HG03354 (cell line): ENCODE measurements around the gene REXO4.

ENCODE experiments used
- ATAC-seq: cut with Tn5 transposase; IDR thresholded peaks from one replicate; pipeline ENCODE4 v1.9.1; 2021; ENCODE audit warnings: mild to moderate bottlenecking; ENCODE audit not compliant: unreplicated experiment, poor library complexity, severe bottlenecking

The REXO4 gene

GRCh38 chr9:133417541-133418461, at the start of gene REXO4:
Gene REXO4, minus strand, starts transcription at chr9:133418010. Its CDS starts 166 bp downstream, at chr9:133417844.
- ATAC-seq: peak; percentile 76

GRCh38 chr9:133467101-133467500, 49.3 kb upstream of the REXO4 start:
- ATAC-seq: no peak

GRCh38 chr9:133465984-133466383, 48.2 kb upstream of the REXO4 start:
- ATAC-seq: no peak

- no peak for ATAC-seq
Observed at GRCh38 chr9:133464638-133465037, 46.8 kb upstream of the REXO4 start.

- no peak for ATAC-seq
Observed at GRCh38 chr9:133463864-133464615, 46.2 kb upstream of the REXO4 start.

- ATAC-seq: no peak
Observed at GRCh38 chr9:133463234-133463863, 45.5 kb upstream of the REXO4 start.

GRCh38 chr9:133461975-133462374, 44.2 kb upstream of the REXO4 start:
- ATAC-seq: no peak

- peak; percentile 44 for ATAC-seq
Observed at GRCh38 chr9:133460405-133461175, 42.8 kb upstream of the REXO4 start.

- ATAC-seq: peak; percentile 79
Observed at GRCh38 chr9:133459476-133460404, 41.9 kb upstream of the REXO4 start, which contains the start of gene CACFD1. Gene CACFD1, plus strand, starts transcription at chr9:133459978. Its CDS starts 89 bp downstream, at chr9:133460067.

- ATAC-seq: no peak
Observed at GRCh38 chr9:133458643-133459312, 41.0 kb upstream of the REXO4 start.

- ATAC-seq: no peak
Observed at GRCh38 chr9:133457748-133458147, 39.9 kb upstream of the REXO4 start.

- no peak for ATAC-seq
Observed at GRCh38 chr9:133457233-133457632, 39.4 kb upstream of the REXO4 start.

- no peak for ATAC-seq
Observed at GRCh38 chr9:133456409-133456808, 38.6 kb upstream of the REXO4 start.

- no peak for ATAC-seq
Observed at GRCh38 chr9:133455936-133456335, 38.1 kb upstream of the REXO4 start.

GRCh38 chr9:133454943-133455673, 37.3 kb upstream of the REXO4 start:
- ATAC-seq: no peak

GRCh38 chr9:133454325-133454724, 36.5 kb upstream of the REXO4 start:
- no peak for ATAC-seq

GRCh38 chr9:133453651-133454050, 35.8 kb upstream of the REXO4 start:
- no peak for ATAC-seq
